A549 (cell line): ENCODE data around the gene PTOV1. TPM values are rescaled to one million over a fixed set of nuclear protein-coding genes. Genes with fewer than 3 reads are reported as not detected.

Experiments
- ATOH8 ChIP-seq: fragments of 250-450 bp; sonication (Bioruptor Pico); IDR thresholded peaks from 2 replicates; pipeline ENCODE4 v1.5.0; 2020; ENCODE audit warnings: low read depth, mild to moderate bottlenecking, moderate library complexity
- BCL3 ChIP-seq: fragments of >200 bp; sonication (Bioruptor Twin); formaldehyde crosslinking; IDR thresholded peaks from 3 replicates; pipeline ENCODE4 v1.6.1; 2016
- BHLHE40 ChIP-seq: IDR thresholded peaks from 2 replicates; pipeline ENCODE4 v1.6.1; 2012; ENCODE audit warnings: low read depth, low read length, inconsistent platforms
- CBX2 ChIP-seq: fragments of 200-600 bp; sonication (generic); IDR thresholded peaks from 2 replicates; pipeline ENCODE4 v1.6.1; 2016; ENCODE audit warnings: low read depth, mild to moderate bottlenecking, borderline replicate concordance
- CEBPB ChIP-seq, 2 experiments: fragments of >200 bp in 1 of 2; sonication (Bioruptor Twin) in 1 of 2; formaldehyde crosslinking in 1 of 2; IDR thresholded peaks; 2 replicates each; pipeline ENCODE4 v1.6.1; 2012 to 2016
- CHD2 ChIP-seq: fragments of 150-350 bp; IDR thresholded peaks from 2 replicates; pipeline ENCODE4 v1.6.1; 2014; ENCODE audit warnings: low read length; ENCODE audit not compliant: partially characterized antibody
- EHF ChIP-seq: fragments of 250-450 bp; sonication (Bioruptor Pico); IDR thresholded peaks from 2 replicates; pipeline ENCODE4 v1.5.0; 2020; ENCODE audit warnings: mild to moderate bottlenecking
- EHMT2 ChIP-seq: fragments of 200-600 bp; sonication (generic); IDR thresholded peaks from 2 replicates; pipeline ENCODE4 v1.6.1; 2016; ENCODE audit warnings: antibody characterized with exemption, low read depth, mild to moderate bottlenecking, moderate library complexity
- EP300 ChIP-seq, 2 experiments: fragments of >200 bp; sonication (Bioruptor Twin); formaldehyde crosslinking; IDR thresholded peaks; 2 replicates in 1 of 2; 3 replicates in 1 of 2; pipeline ENCODE4 v1.6.1; 2016 to 2017
- ESRRA ChIP-seq: fragments of 150-350 bp; IDR thresholded peaks from 2 replicates; pipeline ENCODE4 v1.6.1; 2014; ENCODE audit warnings: mild to moderate bottlenecking, low read length, borderline replicate concordance
- FOSB ChIP-seq: fragments of 250-450 bp; sonication (Bioruptor Pico); IDR thresholded peaks from 2 replicates; pipeline ENCODE4 v1.5.0; 2020; ENCODE audit warnings: mild to moderate bottlenecking, moderate library complexity
- FOSL2 ChIP-seq, 2 experiments: fragments of 450-650 bp in 1 of 2; fragments of >200 bp in 1 of 2; sonication (Bioruptor Twin) in 1 of 2; formaldehyde crosslinking; IDR thresholded peaks; 2 replicates each; pipeline versions ENCODE4 v1.5.0 to v1.6.1; 2016 to 2020; ENCODE audit warnings: mild to moderate bottlenecking in 1 of 2, moderate library complexity in 1 of 2
- GATA3 ChIP-seq: IDR thresholded peaks from 2 replicates; pipeline ENCODE4 v1.6.1; 2012; ENCODE audit warnings: borderline replicate concordance
- HES2 ChIP-seq: fragments of >200 bp; sonication (Bioruptor Twin); formaldehyde crosslinking; IDR thresholded peaks from 2 replicates; pipeline ENCODE4 v1.6.1; 2016
- HEYL ChIP-seq: fragments of 250-450 bp; sonication (Bioruptor Pico); IDR thresholded peaks from 2 replicates; pipeline ENCODE4 v1.8.0; 2021; ENCODE audit warnings: mild to moderate bottlenecking, moderate library complexity
- HOXA7 ChIP-seq: fragments of 250-450 bp; sonication (Bioruptor Pico); IDR thresholded peaks from 2 replicates; pipeline ENCODE4 v1.5.0; 2020; ENCODE audit warnings: mild to moderate bottlenecking, moderate library complexity
- HOXB13 ChIP-seq: fragments of 250-450 bp; sonication (Bioruptor Pico); IDR thresholded peaks from 2 replicates; pipeline ENCODE4 v1.5.0; 2020; ENCODE audit warnings: low read depth, mild to moderate bottlenecking, moderate library complexity
- HOXB5 ChIP-seq: fragments of 250-450 bp; sonication (Bioruptor Pico); IDR thresholded peaks from 2 replicates; pipeline ENCODE4 v1.5.0; 2020; ENCODE audit warnings: mild to moderate bottlenecking, moderate library complexity
- JUN ChIP-seq, 2 experiments: fragments of >200 bp; sonication (Bioruptor Twin); formaldehyde crosslinking; IDR thresholded peaks; 2 replicates in 1 of 2; 3 replicates in 1 of 2; pipeline ENCODE4 v1.6.1; 2016 to 2017
- JUNB ChIP-seq: fragments of >200 bp; sonication (Bioruptor Twin); formaldehyde crosslinking; IDR thresholded peaks from 2 replicates; pipeline ENCODE4 v1.6.1; 2016
- KDM1A ChIP-seq: fragments of 200-600 bp; sonication (generic); IDR thresholded peaks from 2 replicates; pipeline ENCODE4 v1.6.1; 2016; ENCODE audit warnings: low read depth, mild to moderate bottlenecking
- MAFK ChIP-seq: fragments of 450-650 bp; IDR thresholded peaks from 2 replicates; pipeline ENCODE4 v1.6.1; 2014; ENCODE audit not compliant: partially characterized antibody
- MYC ChIP-seq: IDR thresholded peaks from 2 replicates; pipeline ENCODE4 v1.6.1; 2012; ENCODE audit warnings: mild to moderate bottlenecking, inconsistent platforms, low read length, improper control_type of control experiment, borderline replicate concordance
- NFE2L2 ChIP-seq: fragments of 150-350 bp; conservative IDR thresholded peaks from 2 replicates; pipeline ENCODE4 v1.6.1; 2014; ENCODE audit warnings: low read length
- PHF8 ChIP-seq: fragments of 200-600 bp; sonication (generic); IDR thresholded peaks from 2 replicates; pipeline ENCODE4 v1.6.1; 2016; ENCODE audit warnings: low read depth, mild to moderate bottlenecking, antibody characterized with exemption, moderate library complexity, borderline replicate concordance
- POLR2A ChIP-seq: IDR thresholded peaks from 2 replicates; pipeline ENCODE4 v1.6.1; 2012; ENCODE audit warnings: mild to moderate bottlenecking, low read length
- RARB ChIP-seq: fragments of 250-450 bp; sonication (Bioruptor Pico); IDR thresholded peaks from 2 replicates; pipeline ENCODE4 v1.8.0; 2021; ENCODE audit warnings: mild to moderate bottlenecking, moderate library complexity
- RCOR1 ChIP-seq: fragments of 150-350 bp; IDR thresholded peaks from 2 replicates; pipeline ENCODE4 v1.6.1; 2014; ENCODE audit warnings: antibody characterized with exemption, low read length, low read depth
- RFX5 ChIP-seq: fragments of 450-650 bp; IDR thresholded peaks from 2 replicates; pipeline ENCODE4 v1.7.1; 2014; ENCODE audit warnings: antibody characterized with exemption, mild to moderate bottlenecking, moderate library complexity
- SMC3 ChIP-seq: fragments of >200 bp; sonication (Bioruptor Twin); formaldehyde crosslinking; IDR thresholded peaks from 3 replicates; pipeline ENCODE4 v1.6.1; 2018; ENCODE audit warnings: inconsistent platforms
- SREBF2 ChIP-seq: fragments of 450-650 bp; IDR thresholded peaks from 2 replicates; pipeline ENCODE4 v1.6.1; 2014; ENCODE audit warnings: mild to moderate bottlenecking, moderate library complexity
- ZSCAN20 ChIP-seq: fragments of 250-450 bp; sonication (Bioruptor Pico); IDR thresholded peaks from 2 replicates; pipeline ENCODE4 v1.8.0; 2022; ENCODE audit warnings: mild to moderate bottlenecking, moderate library complexity
- polyA plus RNA-seq, 4 experiments: library from polyadenylated mRNA; depleted of rRNA in 3 of 4; stranded (reverse); fragments of >200 nt; fragmentation: RNase III in 1 of 4; extraction: RNeasy Plus Mini Kit Qiagen cat#74134 plus additional on column Dnase treatment in 1 of 4; gene quantifications; 2 replicates in 3 of 4; 3 replicates in 1 of 4; pipeline ENCODE4 v1.2.3, GENCODE V29; 2011 to 2017
- TF ChIP-seq, protein P1 (sequence below): fragments of 250-450 bp; sonication (Bioruptor Pico); IDR thresholded peaks from 2 replicates; pipeline ENCODE4 v1.5.0; 2021; ENCODE audit warnings: mild to moderate bottlenecking, moderate library complexity, borderline replicate concordance
- TF ChIP-seq, protein P2 (sequence below): fragments of 200-600 bp; sonication (generic); IDR thresholded peaks from 2 replicates; pipeline ENCODE4 v1.6.1; 2016; ENCODE audit warnings: antibody characterized with exemption, mild to moderate bottlenecking, moderate library complexity
- TF ChIP-seq, protein P3 (sequence below): IDR thresholded peaks from 2 replicates; pipeline ENCODE4 v1.6.1; 2012

The PTOV1 gene
- polyA plus RNA-seq, 2 of the 4 experiments (the other 2 are of a cell fraction), result 27.7 to 147 TPM

GRCh38 chr19:49812997-49813861 is 37.7 kb upstream of the PTOV1 start, which contains the start of gene FUZ (continued):
- TF ChIP-seq NFE2L2 (no peak), GATA3 (peak; percentile 63), FOSL2 (IDR thresholded peaks at IDR 0.05) (no peak), FOSL2 (CRISPR knock-in tag; IDR thresholded peaks at IDR 0.05) (no peak), JUNB (no peak), HOXB5 (peak; percentile 51; the same call in 1 of the 2 replicates), RFX5 (peak; percentile 72; the same call in 1 of the 2 replicates), RCOR1 (no peak), SREBF2 (no peak), HOXB13 (no peak), KDM1A (no peak), HES2 (no peak), JUN (IDR thresholded peaks at IDR 0.05) (peak; percentile 49 to 83), HEYL (CRISPR knock-in tag) (no peak), EP300 (IDR thresholded peaks at IDR 0.05) (no peak), EHF (CRISPR knock-in tag) (no peak), BCL3 (0 out of 3 replicates have a peak, but pooled peaks have one; percentile 21), MYC (no peak), CEBPB (IDR thresholded peaks at IDR 0.05) (no peak), FOSB (CRISPR knock-in tag) (no peak), MAFK (peak; percentile 13), BHLHE40 (peak; percentile 53), PHF8 (peak; percentile 66), POLR2A (peak; percentile 35; the same call in 1 of the 2 replicates), CBX2 (no peak), HOXA7 (CRISPR knock-in tag) (no peak), SMC3 (0 out of 3 replicates have a peak, but pooled peaks have one; percentile 14), ZSCAN20 (no peak), EHMT2 (no peak), RARB (CRISPR knock-in tag) (no peak), CHD2 (no peak), ESRRA (no peak), ATOH8 (CRISPR knock-in tag) (no peak)
- TF ChIP-seq, protein P1, sequence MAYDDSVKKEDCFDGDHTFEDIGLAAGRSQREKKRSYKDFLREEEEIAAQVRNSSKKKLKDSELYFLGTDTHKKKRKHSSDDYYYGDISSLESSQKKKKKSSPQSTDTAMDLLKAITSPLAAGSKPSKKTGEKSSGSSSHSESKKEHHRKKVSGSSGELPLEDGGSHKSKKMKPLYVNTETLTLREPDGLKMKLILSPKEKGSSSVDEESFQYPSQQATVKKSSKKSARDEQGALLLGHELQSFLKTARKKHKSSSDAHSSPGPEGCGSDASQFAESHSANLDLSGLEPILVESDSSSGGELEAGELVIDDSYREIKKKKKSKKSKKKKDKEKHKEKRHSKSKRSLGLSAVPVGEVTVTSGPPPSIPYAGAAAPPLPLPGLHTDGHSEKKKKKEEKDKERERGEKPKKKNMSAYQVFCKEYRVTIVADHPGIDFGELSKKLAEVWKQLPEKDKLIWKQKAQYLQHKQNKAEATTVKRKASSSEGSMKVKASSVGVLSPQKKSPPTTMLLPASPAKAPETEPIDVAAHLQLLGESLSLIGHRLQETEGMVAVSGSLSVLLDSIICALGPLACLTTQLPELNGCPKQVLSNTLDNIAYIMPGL (CRISPR knock-in tag), result no peak
- TF ChIP-seq, protein P2, sequence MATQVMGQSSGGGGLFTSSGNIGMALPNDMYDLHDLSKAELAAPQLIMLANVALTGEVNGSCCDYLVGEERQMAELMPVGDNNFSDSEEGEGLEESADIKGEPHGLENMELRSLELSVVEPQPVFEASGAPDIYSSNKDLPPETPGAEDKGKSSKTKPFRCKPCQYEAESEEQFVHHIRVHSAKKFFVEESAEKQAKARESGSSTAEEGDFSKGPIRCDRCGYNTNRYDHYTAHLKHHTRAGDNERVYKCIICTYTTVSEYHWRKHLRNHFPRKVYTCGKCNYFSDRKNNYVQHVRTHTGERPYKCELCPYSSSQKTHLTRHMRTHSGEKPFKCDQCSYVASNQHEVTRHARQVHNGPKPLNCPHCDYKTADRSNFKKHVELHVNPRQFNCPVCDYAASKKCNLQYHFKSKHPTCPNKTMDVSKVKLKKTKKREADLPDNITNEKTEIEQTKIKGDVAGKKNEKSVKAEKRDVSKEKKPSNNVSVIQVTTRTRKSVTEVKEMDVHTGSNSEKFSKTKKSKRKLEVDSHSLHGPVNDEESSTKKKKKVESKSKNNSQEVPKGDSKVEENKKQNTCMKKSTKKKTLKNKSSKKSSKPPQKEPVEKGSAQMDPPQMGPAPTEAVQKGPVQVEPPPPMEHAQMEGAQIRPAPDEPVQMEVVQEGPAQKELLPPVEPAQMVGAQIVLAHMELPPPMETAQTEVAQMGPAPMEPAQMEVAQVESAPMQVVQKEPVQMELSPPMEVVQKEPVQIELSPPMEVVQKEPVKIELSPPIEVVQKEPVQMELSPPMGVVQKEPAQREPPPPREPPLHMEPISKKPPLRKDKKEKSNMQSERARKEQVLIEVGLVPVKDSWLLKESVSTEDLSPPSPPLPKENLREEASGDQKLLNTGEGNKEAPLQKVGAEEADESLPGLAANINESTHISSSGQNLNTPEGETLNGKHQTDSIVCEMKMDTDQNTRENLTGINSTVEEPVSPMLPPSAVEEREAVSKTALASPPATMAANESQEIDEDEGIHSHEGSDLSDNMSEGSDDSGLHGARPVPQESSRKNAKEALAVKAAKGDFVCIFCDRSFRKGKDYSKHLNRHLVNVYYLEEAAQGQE, result no peak
- TF ChIP-seq, protein P3, sequence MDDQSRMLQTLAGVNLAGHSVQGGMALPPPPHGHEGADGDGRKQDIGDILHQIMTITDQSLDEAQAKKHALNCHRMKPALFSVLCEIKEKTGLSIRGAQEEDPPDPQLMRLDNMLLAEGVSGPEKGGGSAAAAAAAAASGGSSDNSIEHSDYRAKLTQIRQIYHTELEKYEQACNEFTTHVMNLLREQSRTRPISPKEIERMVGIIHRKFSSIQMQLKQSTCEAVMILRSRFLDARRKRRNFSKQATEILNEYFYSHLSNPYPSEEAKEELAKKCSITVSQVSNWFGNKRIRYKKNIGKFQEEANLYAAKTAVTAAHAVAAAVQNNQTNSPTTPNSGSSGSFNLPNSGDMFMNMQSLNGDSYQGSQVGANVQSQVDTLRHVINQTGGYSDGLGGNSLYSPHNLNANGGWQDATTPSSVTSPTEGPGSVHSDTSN, result peak; percentile 63; the same call in 1 of the 2 replicates
